ENCODE measurements around the gene PTPRN2. TPM values are rescaled to one million over a fixed set of nuclear protein-coding genes. Genes with fewer than 3 reads are reported as not detected.
"Not testable (repeated sequence)": the region's sequence is repeated elsewhere in the genome, so short reads cannot be mapped to it uniquely, and the experiment has no call there.

PTPRN2 gene
- total RNA-seq, 2 donors from 2014 or later = 0.72 to 0.79 TPM

DNA sequence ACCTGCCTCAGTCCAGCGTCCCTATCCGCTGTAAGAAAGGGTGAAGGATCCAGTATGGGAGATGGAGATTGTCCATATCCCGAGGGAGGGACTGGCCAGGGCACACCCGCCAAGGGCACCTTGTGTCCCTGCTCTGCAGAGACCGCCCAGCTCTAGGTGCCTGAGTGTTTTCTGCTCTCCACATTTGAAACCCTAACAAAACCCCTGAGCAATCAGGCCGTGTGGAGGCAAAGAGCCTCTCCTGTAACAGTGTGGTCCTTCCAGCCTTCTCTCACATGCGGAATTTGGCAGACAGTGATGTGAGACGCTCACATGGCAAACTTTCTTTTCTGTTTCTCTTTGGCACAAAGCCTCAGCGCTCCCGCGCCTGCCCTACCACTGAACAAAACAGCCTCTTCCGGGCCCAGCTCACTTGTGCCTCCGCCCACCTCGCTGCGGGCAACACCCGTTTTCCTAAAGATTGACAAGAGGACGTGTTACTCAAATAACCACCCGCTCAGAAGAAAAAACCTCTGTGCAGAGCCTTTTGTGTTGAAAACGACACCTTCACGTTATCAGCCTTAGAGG lies 736.0 kb downstream of the PTPRN2 start:
- Mint-ChIP-seq H3K27ac (peak overlapping the region; percentile 80), H3K36me3 (ENCODE audit: insufficient read depth in 2 of 2) (no peaks in the 10 kb centered on the region), H3K4me1 (ENCODE audit: low read depth) (peaks cover 13% of the 10 kb centered on the region), H3K4me3 (peak overlapping the region; percentile 81 to 86), H3K9me3 (no peaks in the 10 kb centered on the region), H3K27me3 (ENCODE audit: low read depth) (no peaks in the 10 kb centered on the region)
- peak; percentile 85 for DNase-seq
- peak; percentile 99 to 100 for ATAC-seq (replicated peaks in 1 of 2)

DNA sequence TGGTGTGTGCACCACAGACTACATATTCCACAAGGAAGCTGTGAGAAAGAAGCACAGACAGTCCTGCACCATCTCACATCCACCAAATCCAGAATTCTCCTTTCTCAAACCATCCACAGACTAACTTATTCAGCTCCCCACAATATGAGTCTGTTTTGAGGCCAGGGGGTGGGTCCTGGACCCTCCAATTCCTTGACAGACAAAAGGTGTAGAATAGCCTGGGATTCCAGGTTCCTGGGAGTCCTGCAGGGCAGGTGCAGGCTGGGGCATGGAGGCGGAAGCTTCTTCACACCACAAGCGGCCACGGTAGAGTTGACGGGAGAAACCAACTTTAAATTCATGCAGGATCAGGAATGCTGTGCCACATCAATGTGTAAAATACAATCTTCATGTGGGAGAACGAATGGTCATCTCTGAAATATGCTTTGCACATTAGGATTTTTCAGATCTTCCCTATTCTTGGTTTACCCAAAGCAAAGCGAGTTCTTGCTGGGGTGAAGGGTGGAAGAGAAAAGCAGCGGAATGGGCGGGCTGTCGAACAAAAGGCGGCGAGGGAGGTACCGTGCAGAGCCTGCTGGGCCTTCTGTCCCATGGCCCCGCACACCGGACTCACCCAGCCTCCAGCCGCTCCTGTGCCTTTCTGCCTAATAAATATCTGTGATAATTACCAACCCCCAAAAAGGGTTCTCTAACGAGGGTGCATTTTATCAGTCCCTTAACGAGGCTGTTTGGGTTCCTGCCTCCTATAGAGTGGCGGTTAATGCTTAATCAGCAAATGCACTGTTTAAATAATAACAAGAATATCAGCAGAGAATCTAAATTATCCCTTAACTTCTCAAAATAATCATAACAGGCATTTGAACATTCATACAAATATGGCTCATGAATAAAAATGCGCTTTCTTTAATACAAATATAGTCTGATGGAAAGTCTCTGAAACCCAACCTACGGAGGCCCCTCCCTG lies 736.9 kb downstream of the PTPRN2 start:
- Mint-ChIP-seq H3K36me3 (ENCODE audit: insufficient read depth in 2 of 2) (no peaks in the 10 kb centered on the region), H3K27me3 (ENCODE audit: low read depth) (no peaks in the 10 kb centered on the region), H3K4me1 (ENCODE audit: low read depth) (peaks cover 13% of the 10 kb centered on the region), H3K4me3 (peak overlapping the region; percentile 81 to 86), H3K27ac (peak overlapping the region; percentile 80), H3K9me3 (no peaks in the 10 kb centered on the region)
- ATAC-seq (replicated peaks in 1 of 2) (no peak), DNase-seq (no peak)

DNA sequence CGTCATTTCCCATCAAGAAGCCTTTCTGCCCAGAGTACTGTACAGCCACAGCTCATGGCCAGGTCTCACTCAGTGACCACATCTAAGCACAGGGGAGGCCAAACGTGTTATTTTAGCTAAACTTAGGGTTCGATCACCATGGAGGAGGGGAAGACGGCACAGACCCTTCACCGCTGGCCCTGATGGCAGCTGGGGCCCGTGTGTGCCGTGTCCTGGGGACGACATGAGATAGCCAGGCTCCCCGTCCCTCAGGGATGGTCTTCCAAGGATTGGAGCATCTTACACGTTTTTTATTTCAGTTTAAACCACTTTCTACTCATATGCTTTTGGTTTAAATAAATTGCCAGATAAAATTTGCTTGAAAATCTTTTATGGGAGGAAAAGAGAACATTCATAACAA lies 737.9 kb downstream of the PTPRN2 start:
- Mint-ChIP-seq H3K27ac (no peak overlapping the region), H3K9me3 (no peaks in the 10 kb centered on the region), H3K27me3 (ENCODE audit: low read depth) (no peaks in the 10 kb centered on the region), H3K36me3 (ENCODE audit: insufficient read depth in 2 of 2) (no peaks in the 10 kb centered on the region), H3K4me1 (ENCODE audit: low read depth) (peaks cover 13% of the 10 kb centered on the region), H3K4me3 (no peak overlapping the region)
- ATAC-seq (replicated peaks in 1 of 2) = no peak
- no peak for DNase-seq

DNA sequence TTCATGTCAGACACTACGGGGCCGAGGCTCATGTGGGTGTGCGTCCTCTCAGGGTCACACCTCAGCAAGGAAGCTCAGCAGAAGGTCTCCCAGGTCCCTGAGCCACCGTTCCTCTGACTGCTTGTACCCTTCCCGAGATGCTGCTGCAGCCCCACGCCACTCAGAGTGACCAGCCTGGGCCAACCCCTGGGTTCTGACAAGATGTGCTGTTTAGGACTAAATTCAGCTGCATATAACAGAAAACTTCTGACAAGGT lies 738.4 kb downstream of the PTPRN2 start:
- no peaks in the 10 kb centered on the region for H3K27me3 Mint-ChIP-seq (ENCODE audit: low read depth)
- no peak for DNase-seq
- H3K27ac Mint-ChIP-seq = no peak overlapping the region
- H3K4me3 Mint-ChIP-seq = no peak overlapping the region
- no peaks in the 10 kb centered on the region for H3K9me3 Mint-ChIP-seq
- no peaks in the 10 kb centered on the region for H3K36me3 Mint-ChIP-seq (ENCODE audit: insufficient read depth in 2 of 2)
- ATAC-seq (replicated peaks in 1 of 2) = no peak
- peaks cover 13% of the 10 kb centered on the region for H3K4me1 Mint-ChIP-seq (ENCODE audit: low read depth)

DNA sequence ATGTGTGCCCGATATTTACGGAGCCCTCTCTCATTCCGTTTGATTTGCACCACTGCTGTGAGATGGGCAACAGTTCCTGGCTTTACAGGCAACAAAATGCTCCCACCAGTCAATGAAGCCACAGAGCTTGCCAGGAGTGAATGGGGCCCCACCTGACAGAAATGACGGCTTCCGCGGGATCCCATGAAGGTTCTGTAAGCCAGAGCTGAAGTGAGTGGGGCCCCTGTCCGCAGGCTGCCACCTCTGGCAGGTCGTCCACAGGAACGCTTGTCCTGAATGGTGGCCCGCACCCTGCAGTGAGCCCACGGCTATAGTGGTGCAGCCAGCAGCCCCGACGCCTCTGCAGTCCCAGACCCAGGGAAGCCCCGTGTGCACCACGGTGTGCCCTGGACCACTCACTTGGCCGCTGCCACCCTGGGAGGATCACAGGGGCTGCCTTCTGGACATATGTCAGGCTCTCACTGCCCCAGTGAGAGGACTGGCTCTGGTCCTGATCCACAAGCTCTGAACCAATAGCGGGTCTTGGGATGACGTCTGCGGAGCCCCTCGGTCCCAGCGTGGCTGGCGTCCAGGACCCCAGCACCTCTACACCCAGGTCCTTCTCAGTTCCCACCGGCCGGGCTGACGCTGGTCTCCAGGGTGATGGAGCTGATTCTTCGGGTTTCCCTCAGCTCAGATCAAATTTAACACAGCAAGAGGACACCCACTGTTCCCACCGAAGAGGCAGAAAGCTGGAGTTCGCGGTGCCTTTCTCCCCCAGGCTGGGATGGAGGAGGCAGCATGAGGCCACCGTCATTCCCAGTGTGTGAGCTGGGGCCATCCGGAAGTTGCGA lies 738.9 kb downstream of the PTPRN2 start:
- no peaks in the 10 kb centered on the region for H3K36me3 Mint-ChIP-seq (ENCODE audit: insufficient read depth in 2 of 2)
- H3K27me3 Mint-ChIP-seq (ENCODE audit: low read depth) = no peaks in the 10 kb centered on the region
- H3K27ac Mint-ChIP-seq = no peak overlapping the region
- peaks cover 13% of the 10 kb centered on the region for H3K4me1 Mint-ChIP-seq (ENCODE audit: low read depth)
- DNase-seq = no peak
- ATAC-seq (replicated peaks in 1 of 2) = no peak
- no peak overlapping the region for H3K4me3 Mint-ChIP-seq
- no peaks in the 10 kb centered on the region for H3K9me3 Mint-ChIP-seq

DNA sequence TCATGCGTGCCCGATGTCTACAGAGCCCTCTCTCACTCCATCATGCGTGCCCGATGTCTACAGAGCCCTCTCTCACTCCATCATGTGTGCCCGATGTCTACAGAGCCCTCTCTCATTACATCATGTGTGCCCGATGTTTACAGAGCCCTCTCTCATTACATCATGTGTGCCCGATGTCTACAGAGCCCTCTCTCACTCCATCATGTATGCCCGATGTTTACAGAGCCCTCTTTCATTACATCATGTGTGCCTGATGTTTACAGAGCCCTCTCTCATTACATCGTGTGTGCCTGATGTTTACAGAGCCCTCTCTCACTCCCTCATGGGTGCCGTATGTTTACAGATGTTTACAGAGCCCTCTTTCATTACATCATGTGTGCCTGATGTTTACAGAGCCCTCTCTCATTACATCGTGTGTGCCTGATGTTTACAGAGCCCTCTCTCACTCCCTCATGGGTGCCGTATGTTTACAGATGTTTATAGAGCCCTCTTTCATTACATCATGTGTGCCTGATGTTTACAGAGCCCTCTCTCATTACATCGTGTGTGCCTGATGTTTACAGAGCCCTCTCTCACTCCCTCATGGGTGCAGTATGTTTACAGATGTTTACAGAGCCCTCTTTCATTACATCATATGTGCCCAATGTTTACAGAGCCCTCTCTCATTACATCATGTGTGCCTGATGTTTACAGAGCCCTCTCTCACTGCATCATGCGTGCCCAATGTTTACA lies 739.7 kb downstream of the PTPRN2 start:
- peaks cover 13% of the 10 kb centered on the region for H3K4me1 Mint-ChIP-seq (ENCODE audit: low read depth)
- H3K9me3 Mint-ChIP-seq; H3K27ac Mint-ChIP-seq; H3K27me3 Mint-ChIP-seq (ENCODE audit: low read depth); H3K4me3 Mint-ChIP-seq; DNase-seq; ATAC-seq (replicated peaks in 1 of 2); H3K36me3 Mint-ChIP-seq (ENCODE audit: insufficient read depth in 2 of 2): not testable (repeated sequence)

DNA sequence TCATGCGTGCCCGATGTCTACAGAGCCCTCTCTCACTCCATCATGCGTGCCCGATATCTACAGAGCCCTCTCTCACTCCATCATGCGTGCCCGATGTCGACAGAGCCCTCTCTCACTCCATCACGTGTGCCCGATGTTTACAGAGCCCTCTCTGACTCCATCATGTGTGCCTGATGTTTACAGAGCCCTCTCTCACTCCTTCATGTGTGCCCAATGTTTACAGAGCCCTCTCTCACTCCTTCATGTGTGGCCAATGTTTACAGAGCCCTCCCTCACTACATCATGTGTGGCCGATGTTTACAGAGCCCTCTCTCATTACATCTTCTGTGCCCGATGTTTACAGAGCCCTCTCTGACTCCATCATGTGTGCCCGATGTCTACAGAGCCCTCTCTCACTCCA lies 740.9 kb downstream of the PTPRN2 start:
- H3K4me3 Mint-ChIP-seq; H3K27me3 Mint-ChIP-seq (ENCODE audit: low read depth); ATAC-seq (replicated peaks in 1 of 2); H3K27ac Mint-ChIP-seq; H3K9me3 Mint-ChIP-seq; DNase-seq; H3K36me3 Mint-ChIP-seq (ENCODE audit: insufficient read depth in 2 of 2): not testable (repeated sequence)
- H3K4me1 Mint-ChIP-seq (ENCODE audit: low read depth) = peaks cover 11% of the 10 kb centered on the region

DNA sequence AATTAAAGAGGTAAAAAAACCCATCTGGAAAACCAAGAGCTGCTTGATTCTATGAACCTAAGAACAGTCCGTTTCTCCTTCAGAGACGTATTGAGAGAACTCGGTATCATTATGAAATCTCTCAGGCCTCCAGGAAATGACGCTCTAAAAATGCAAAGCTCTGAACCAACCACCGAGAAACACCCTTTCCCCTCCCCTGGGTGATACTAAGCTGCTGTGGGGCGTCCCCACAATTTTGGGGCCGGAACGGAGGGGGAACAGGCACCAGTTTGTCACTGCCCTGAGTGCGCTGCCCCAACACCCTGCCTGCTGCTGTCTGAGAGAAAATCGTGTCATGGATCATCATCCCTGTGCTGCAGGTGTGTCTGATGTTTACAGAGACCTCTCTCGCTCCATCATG lies 741.4 kb downstream of the PTPRN2 start:
- peak in 1 of 2 donors; percentile 30 for ATAC-seq (replicated peaks in 1 of 2)
- Mint-ChIP-seq H3K27ac (no peak overlapping the region), H3K4me1 (ENCODE audit: low read depth) (peaks cover 6% of the 10 kb centered on the region), H3K4me3 (no peak overlapping the region), H3K9me3 (no peaks in the 10 kb centered on the region), H3K27me3 (ENCODE audit: low read depth) (no peaks in the 10 kb centered on the region), H3K36me3 (ENCODE audit: insufficient read depth in 2 of 2) (no peaks in the 10 kb centered on the region)
- DNase-seq = no peak

DNA sequence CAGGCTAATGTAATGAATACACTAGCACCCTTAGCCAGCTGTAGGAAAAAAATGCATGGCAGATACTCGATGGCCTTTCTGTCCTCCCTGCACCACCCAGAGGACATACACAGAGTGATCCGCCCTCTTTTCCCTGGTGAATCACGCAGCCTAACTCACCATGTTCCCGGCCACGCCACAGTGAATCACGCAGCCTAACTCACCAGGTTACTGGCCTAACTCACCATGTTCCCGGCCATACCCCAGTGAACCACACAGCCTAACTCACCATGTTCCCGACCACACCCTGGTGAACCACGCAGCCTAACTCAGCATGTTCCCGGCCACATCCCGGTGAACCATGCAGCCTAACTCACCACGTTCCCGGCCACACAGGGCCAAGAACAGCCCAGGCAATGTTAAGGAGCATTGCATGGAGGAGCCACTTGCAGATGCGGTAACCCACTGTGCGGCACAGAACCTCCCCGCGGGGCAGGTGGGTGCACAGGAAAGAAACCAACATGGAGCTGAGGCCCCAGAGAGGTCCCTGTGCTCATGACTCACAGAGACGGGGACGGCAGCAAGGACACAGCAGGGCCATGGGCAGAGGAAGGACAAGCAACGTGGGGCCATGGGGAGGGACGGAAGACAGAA lies 742.3 kb downstream of the PTPRN2 start:
- H3K27ac Mint-ChIP-seq = no peak overlapping the region
- H3K36me3 Mint-ChIP-seq (ENCODE audit: insufficient read depth in 2 of 2) = no peaks in the 10 kb centered on the region
- ATAC-seq (replicated peaks in 1 of 2) (no peak), DNase-seq (no peak)
- H3K9me3 Mint-ChIP-seq = no peaks in the 10 kb centered on the region
- H3K27me3 Mint-ChIP-seq (ENCODE audit: low read depth) = no peaks in the 10 kb centered on the region
- peaks cover under 1% of the 10 kb centered on the region for H3K4me1 Mint-ChIP-seq (ENCODE audit: low read depth)
- no peak overlapping the region for H3K4me3 Mint-ChIP-seq

DNA sequence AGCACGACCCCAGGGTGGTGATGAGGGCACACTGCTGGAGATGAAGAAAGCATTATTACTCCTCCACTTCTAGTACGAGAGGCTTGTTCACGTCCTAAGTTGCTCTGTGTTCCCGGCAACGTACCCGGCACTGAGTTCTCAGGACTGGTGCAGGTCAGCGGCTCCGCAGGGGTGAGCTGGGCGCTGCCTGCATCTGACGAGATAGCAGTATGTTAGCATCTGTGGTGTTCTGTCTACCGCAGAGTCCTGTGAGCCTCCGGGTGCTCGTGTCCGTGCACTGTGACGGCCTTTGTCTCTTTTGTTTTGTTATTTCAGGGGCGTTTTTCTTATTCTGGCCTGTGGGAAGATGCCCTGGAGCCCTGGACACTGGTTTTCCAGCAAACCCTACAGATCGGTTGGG lies 743.0 kb downstream of the PTPRN2 start:
- H3K27ac Mint-ChIP-seq = no peak overlapping the region
- no peak for ATAC-seq (replicated peaks in 1 of 2)
- no peaks in the 10 kb centered on the region for H3K9me3 Mint-ChIP-seq

DNA sequence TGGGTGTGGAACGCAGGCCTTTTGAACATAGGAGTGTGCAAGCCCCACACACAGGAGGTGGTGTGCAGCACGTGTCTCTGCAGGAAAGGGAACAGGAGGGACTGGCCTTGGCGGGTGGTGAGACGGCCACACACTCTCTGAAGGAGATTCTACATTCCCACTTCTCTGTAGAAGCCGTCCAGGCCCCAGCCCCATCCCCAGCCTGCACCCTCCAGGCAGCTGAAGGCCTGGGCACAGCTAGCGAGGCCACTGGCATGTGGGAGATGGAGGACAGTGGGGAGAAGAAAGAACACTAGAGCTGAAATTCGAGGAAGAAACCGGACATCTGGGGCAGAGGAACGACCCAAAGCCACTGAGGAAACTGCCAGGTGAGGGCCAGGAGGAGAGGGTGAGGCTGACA lies 743.5 kb downstream of the PTPRN2 start:
- Mint-ChIP-seq H3K36me3 (ENCODE audit: insufficient read depth in 2 of 2) (no peaks in the 10 kb centered on the region), H3K27me3 (ENCODE audit: low read depth) (no peaks in the 10 kb centered on the region), H3K4me1 (ENCODE audit: low read depth) (no peaks in the 10 kb centered on the region), H3K27ac (no peak overlapping the region), H3K9me3 (no peaks in the 10 kb centered on the region), H3K4me3 (peak overlapping the region in 1 of 2 donors; percentile 22)
- ATAC-seq (replicated peaks in 1 of 2) (no peak), DNase-seq (no peak)

More for the DNA sequence above, 743.0 kb downstream of the PTPRN2 start:
- no peaks in the 10 kb centered on the region for H3K4me1 Mint-ChIP-seq (ENCODE audit: low read depth)
- DNase-seq = no peak
- no peak overlapping the region for H3K4me3 Mint-ChIP-seq
- H3K27me3 Mint-ChIP-seq (ENCODE audit: low read depth) = no peaks in the 10 kb centered on the region
- no peaks in the 10 kb centered on the region for H3K36me3 Mint-ChIP-seq (ENCODE audit: insufficient read depth in 2 of 2)

DNA sequence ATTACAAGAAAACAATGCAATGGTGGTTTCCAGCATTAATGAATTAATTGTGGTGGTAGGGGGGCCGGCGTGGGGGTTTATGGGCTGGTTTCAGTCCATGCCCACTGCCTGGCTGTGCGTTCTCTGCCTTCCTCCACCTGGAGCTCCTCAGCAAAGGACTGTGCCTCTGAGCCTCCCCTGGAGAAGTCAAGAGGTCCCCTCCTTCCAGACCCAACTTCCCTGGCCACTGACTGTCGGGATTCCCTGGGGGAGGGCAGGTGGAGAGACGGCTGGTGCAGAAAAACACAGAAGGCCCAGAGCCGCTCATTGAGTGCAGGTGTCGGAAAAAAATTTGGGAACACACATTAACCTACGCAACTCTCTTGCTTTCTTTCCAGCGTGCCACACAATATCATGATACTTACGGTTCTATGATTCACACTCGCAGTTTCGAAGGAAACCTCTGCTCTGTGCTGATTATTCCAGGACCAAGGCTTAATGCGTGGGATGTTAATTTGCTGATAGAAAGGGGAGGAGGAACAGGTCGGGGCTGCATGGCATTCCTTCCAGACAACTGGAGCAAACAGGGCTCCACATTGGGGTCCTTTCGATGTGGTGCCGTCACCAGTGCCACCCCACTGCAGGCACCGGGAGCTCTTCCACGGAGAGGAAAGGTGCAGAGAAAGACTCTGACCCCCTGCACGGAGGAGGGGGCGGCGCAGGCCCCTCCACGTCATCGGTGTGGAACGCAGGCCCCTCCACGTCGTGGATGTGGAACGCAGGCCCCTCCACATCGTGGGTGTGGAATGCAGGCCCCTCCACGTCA lies 744.1 kb downstream of the PTPRN2 start:
- no peaks in the 10 kb centered on the region for H3K9me3 Mint-ChIP-seq
- H3K27ac Mint-ChIP-seq = no peak overlapping the region
- no peaks in the 10 kb centered on the region for H3K4me1 Mint-ChIP-seq (ENCODE audit: low read depth)
- DNase-seq = no peak
- H3K36me3 Mint-ChIP-seq (ENCODE audit: insufficient read depth in 2 of 2) = no peaks in the 10 kb centered on the region
- H3K27me3 Mint-ChIP-seq (ENCODE audit: low read depth) = no peaks in the 10 kb centered on the region
- no peak overlapping the region for H3K4me3 Mint-ChIP-seq
- ATAC-seq (replicated peaks in 1 of 2) = no peak
